MG63 (cell line): Measurements from ENCODE around the gene AMPH. TPM values are rescaled to one million over a fixed set of nuclear protein-coding genes. Genes with fewer than 3 reads are reported as not detected.
A peak's percentile ranks its signal among the peaks of the same experiment; 100 is the strongest.

Experiments used
- DNase-seq: peaks from one replicate; pipeline ENCODE4 v3.0.0-alpha.2; 2020
- H3K27me3 ChIP-seq: fragments of 250-450 bp; sonication (Bioruptor Pico); 2 replicates; pipeline ENCODE4 v1.5.1; 2020; ENCODE audit warnings: mild to moderate bottlenecking, moderate library complexity
- H3K36me3 ChIP-seq: fragments of 250-450 bp; sonication (Bioruptor Pico); 2 replicates; pipeline ENCODE4 v1.5.1; 2020; ENCODE audit warnings: mild to moderate bottlenecking, moderate library complexity
- H3K4me3 ChIP-seq: fragments of 250-450 bp; sonication (Bioruptor Pico); 2 replicates; pipeline ENCODE4 v1.5.1; 2020; ENCODE audit warnings: mild to moderate bottlenecking, moderate library complexity
- H3K9me3 ChIP-seq: fragments of 250-450 bp; sonication (Bioruptor Pico); 2 replicates; pipeline ENCODE4 v1.5.1; 2020; ENCODE audit warnings: mild to moderate bottlenecking, moderate library complexity
- total RNA-seq: library from RNA; depleted of rRNA; stranded (reverse); fragments of >200 nt; shearing (Covaris generic); gene quantifications from 2 replicates; pipeline ENCODE4 v1.2.3, GENCODE V29; 2014; ENCODE audit warnings: low replicate concordance

The AMPH gene
- total RNA-seq, 1 experiment from 2014 or later = 1.6 TPM

DNA sequence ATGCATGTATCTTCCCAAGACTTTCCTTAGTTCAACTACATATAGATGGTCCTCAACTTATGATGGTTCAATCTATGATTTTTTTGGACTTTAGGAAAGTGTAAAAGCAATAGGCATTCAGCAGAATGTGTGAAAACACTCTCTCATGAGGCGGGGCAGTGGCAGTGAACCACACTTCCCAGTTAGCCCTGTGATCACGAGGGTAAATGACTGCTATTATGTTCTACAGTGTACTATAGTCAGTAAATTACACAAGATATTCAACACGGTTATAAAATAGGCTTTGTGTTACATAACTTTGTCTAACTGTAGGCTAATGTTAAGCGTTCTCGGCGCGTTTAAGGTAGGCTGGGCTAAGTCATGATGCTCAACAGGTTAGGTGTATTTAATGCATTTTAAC, 169.3 kb downstream of the AMPH start:
- H3K9me3 ChIP-seq = peaks cover 2% of the 10 kb centered on the region; the same call in 1 of the 2 replicates
- no peaks in the 10 kb centered on the region for H3K36me3 ChIP-seq

GRCh38 chr7:38453826-38454225, 177.3 kb downstream of the AMPH start:
- Histone ChIP-seq H3K27me3 (no peaks in the 10 kb centered on the region; the same call in none of the 2 replicates), H3K4me3 (no peak overlapping the region), H3K36me3 (no peaks in the 10 kb centered on the region), H3K9me3 (no peaks in the 10 kb centered on the region)
- DNase-seq = no peak

More for the DNA sequence above, 169.3 kb downstream of the AMPH start:
- no peak overlapping the region for H3K4me3 ChIP-seq
- H3K27me3 ChIP-seq = 0 out of 2 replicates have a peak, but pooled peaks cover 3% of the 10 kb centered on the region
- DNase-seq = no peak

- DNase-seq = no peak
- Histone ChIP-seq H3K27me3 (no peaks in the 10 kb centered on the region; the same call in none of the 2 replicates), H3K36me3 (no peaks in the 10 kb centered on the region), H3K9me3 (no peaks in the 10 kb centered on the region), H3K4me3 (no peak overlapping the region)
These were observed 178.0 kb downstream of the AMPH start for GRCh38 chr7:38453168-38453567.

- Histone ChIP-seq H3K9me3 (no peaks in the 10 kb centered on the region), H3K4me3 (no peak overlapping the region), H3K36me3 (no peaks in the 10 kb centered on the region), H3K27me3 (no peaks in the 10 kb centered on the region; the same call in none of the 2 replicates)
- DNase-seq = no peak
These were observed 178.5 kb downstream of the AMPH start for GRCh38 chr7:38452681-38453108.

- Histone ChIP-seq H3K9me3 (no peaks in the 10 kb centered on the region), H3K4me3 (no peak overlapping the region), H3K27me3 (no peaks in the 10 kb centered on the region; the same call in none of the 2 replicates), H3K36me3 (no peaks in the 10 kb centered on the region)
- no peak for DNase-seq
These were observed 179.3 kb downstream of the AMPH start for GRCh38 chr7:38451840-38452239.

DNA sequence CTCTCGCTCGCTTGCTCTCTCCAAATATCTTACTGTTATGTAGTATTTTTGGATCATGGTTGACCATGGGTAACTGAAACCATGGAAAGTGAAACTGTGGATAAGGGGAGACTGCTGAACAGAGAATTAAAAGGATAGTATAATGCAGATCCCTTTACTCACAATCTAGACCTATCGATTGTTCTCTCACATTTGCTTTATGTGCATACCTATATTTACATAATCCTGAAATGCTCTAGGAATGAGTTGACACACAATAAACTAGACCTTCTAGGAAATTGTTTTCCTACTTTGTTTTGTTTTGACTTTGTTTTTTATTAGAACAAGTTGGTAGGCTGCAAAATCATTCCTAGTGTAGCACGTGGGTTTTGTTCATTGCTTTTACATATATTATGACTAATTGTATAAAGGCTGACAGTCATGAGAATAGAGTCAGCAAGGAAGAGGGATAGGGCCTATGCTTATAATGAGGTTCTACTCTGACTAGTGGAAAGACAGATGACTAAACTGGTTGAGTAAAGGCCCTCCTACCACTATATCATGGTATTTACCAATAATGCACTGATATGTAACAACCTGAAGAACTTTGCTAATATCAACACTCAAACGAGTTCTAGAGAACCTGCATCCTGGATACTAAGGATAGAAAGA, 182.5 kb downstream of the AMPH start:
- H3K27me3 ChIP-seq = no peaks in the 10 kb centered on the region; the same call in none of the 2 replicates
- DNase-seq = no peak
- H3K4me3 ChIP-seq = no peak overlapping the region
- H3K36me3 ChIP-seq = no peaks in the 10 kb centered on the region
- no peaks in the 10 kb centered on the region for H3K9me3 ChIP-seq

GRCh38 chr7:38448054-38448453, 183.1 kb downstream of the AMPH start:
- Histone ChIP-seq H3K27me3 (no peaks in the 10 kb centered on the region; the same call in none of the 2 replicates), H3K4me3 (no peak overlapping the region), H3K36me3 (no peaks in the 10 kb centered on the region), H3K9me3 (no peaks in the 10 kb centered on the region)
- no peak for DNase-seq

DNA sequence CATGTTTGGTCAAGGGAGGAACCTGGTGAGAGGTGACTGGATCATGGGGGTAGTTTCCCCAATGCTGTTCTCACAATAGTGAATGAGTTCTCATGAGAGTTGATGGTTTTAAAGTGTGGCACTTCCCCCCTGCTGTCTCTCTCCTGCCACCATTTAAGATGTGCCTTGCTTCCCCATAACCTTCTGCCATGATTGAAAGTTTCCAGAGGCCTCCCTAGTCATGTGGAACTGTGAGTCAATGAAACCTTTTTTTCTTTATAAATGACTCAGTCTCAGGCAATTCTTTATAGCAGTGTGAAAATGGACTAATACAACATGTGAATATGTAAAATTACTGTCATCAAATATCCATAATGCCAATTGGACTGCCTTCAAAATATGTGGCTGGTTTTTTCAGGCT, 192.2 kb downstream of the AMPH start:
- H3K36me3 ChIP-seq = no peaks in the 10 kb centered on the region
- H3K9me3 ChIP-seq = no peaks in the 10 kb centered on the region
- no peaks in the 10 kb centered on the region for H3K27me3 ChIP-seq
- no peak overlapping the region for H3K4me3 ChIP-seq
- no peak for DNase-seq

- H3K36me3 ChIP-seq = no peaks in the 10 kb centered on the region
- no peaks in the 10 kb centered on the region for H3K27me3 ChIP-seq
- no peak overlapping the region for H3K4me3 ChIP-seq
- no peak for DNase-seq
- H3K9me3 ChIP-seq = no peaks in the 10 kb centered on the region
These were observed 198.5 kb downstream of the AMPH start for GRCh38 chr7:38432671-38433070.

- no peak overlapping the region for H3K4me3 ChIP-seq
- no peaks in the 10 kb centered on the region for H3K9me3 ChIP-seq
- no peaks in the 10 kb centered on the region for H3K36me3 ChIP-seq
- no peaks in the 10 kb centered on the region for H3K27me3 ChIP-seq
- no peak for DNase-seq
These were observed 199.1 kb downstream of the AMPH start for GRCh38 chr7:38432080-38432479.

GRCh38 chr7:38429057-38429456, 202.1 kb downstream of the AMPH start:
- no peaks in the 10 kb centered on the region for H3K9me3 ChIP-seq
- H3K4me3 ChIP-seq = no peak overlapping the region
- DNase-seq = no peak
- no peaks in the 10 kb centered on the region for H3K27me3 ChIP-seq
- H3K36me3 ChIP-seq = no peaks in the 10 kb centered on the region

- no peaks in the 10 kb centered on the region for H3K36me3 ChIP-seq
- peak; percentile 60 for DNase-seq
- no peaks in the 10 kb centered on the region for H3K9me3 ChIP-seq
- no peak overlapping the region for H3K4me3 ChIP-seq
- H3K27me3 ChIP-seq = no peaks in the 10 kb centered on the region; the same call in 1 of the 2 replicates
These were observed 203.1 kb downstream of the AMPH start for GRCh38 chr7:38428041-38428440.

DNA sequence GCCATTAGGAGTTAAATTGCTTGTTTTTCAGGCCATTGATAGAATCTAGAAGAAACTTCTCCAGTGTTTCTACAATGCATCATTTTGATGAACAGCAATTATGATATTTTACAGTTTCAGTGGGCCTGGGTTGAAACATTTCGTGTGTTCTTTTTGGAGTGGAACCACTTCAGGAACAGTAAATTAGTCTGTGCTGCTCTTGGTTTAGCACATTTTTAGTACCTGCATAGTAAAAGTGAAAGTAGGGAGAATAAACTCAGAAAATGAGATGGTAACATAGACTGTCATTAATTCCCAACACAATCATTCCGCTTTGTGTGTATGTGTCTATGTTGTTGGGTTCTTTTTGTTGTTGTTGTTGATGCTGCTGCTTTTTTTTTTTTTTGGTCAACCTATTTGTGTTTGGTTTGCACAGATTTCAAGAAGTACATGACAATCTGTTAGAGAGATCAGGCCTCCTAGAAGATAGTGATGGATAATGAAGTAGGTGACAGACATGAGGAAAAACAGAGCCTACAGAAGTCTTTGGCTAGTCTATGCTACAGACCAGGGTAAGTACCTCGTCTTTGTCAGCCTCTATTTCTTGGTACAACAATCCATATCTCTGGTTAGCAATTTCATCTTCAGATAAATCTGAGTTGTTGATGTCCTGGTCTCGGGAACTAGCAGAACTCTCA, 203.8 kb downstream of the AMPH start:
- no peak overlapping the region for H3K4me3 ChIP-seq
- H3K36me3 ChIP-seq = no peaks in the 10 kb centered on the region
- no peak for DNase-seq
- no peaks in the 10 kb centered on the region for H3K9me3 ChIP-seq
- no peaks in the 10 kb centered on the region; the same call in 1 of the 2 replicates for H3K27me3 ChIP-seq

- Histone ChIP-seq H3K27me3 (peaks cover 3% of the 10 kb centered on the region), H3K9me3 (no peaks in the 10 kb centered on the region), H3K36me3 (no peaks in the 10 kb centered on the region), H3K4me3 (no peak overlapping the region)
- DNase-seq = no peak
These were observed 205.7 kb downstream of the AMPH start for GRCh38 chr7:38425509-38425908.

GRCh38 chr7:38424750-38425463, 206.3 kb downstream of the AMPH start:
- Histone ChIP-seq H3K4me3 (no peak overlapping the region), H3K36me3 (no peaks in the 10 kb centered on the region), H3K9me3 (no peaks in the 10 kb centered on the region), H3K27me3 (peaks cover 3% of the 10 kb centered on the region)
- DNase-seq = no peak

DNA sequence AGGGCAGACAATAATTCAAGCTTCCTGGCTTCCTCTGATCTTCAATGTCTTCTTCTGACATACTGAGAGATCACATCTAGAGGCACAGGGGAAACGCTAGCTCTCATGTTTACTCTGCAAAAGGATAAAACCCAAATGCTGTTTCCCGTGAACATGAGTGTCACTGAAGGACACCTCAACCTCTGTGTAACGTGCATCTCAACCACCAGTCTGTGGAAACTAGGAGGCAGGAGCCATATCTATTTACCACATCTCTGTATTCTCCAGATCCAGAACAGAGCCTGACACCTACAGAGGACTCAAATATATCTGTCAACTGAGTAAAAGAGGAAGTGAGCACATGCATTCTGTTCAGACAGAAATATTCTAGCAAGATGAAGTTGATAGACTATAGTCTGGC, 217.4 kb downstream of the AMPH start:
- Histone ChIP-seq H3K4me3 (no peak overlapping the region), H3K36me3 (no peaks in the 10 kb centered on the region), H3K9me3 (no peaks in the 10 kb centered on the region), H3K27me3 (no peaks in the 10 kb centered on the region; the same call in 1 of the 2 replicates)
- no peak for DNase-seq

DNA sequence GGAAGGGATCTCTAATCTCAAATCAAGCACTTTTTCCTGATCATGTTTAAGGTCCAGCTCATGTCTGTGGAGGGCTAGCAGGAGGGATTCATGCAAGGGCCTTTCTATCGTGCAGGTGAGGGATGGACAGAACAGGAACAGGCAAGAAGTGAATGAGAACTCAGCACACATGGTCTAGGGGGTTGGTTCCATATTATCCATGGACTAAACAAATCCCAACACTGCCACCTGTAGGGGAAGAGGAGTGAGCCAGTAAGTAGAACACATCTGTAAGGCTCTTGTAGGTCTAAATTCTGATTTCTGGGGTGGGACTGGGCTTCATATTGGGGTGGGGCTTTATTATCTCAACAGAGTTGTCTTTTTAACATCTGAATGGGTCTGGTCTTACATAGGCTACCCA, 219.8 kb downstream of the AMPH start:
- DNase-seq = no peak

More for the DNA sequence above, 219.8 kb downstream of the AMPH start:
- Histone ChIP-seq H3K36me3 (no peaks in the 10 kb centered on the region), H3K4me3 (no peak overlapping the region), H3K9me3 (no peaks in the 10 kb centered on the region), H3K27me3 (no peaks in the 10 kb centered on the region; the same call in 1 of the 2 replicates)
